Progenitor cell of endocrine pancreas (in vitro differentiated cells): ENCODE data around the gene MAF. TPM values are rescaled to one million over a fixed set of nuclear protein-coding genes. Genes with fewer than 3 reads are reported as not detected.

Experiments used
- DNase-seq: peaks from one replicate; pipeline ENCODE4 v3.0.0; 2021; ENCODE audit warnings: low spot score; ENCODE audit not compliant: unreplicated experiment
- H3K27ac Mint-ChIP-seq: 2 replicates; pipeline ENCODE4 v1.8.0; 2021; ENCODE audit warnings: mild to moderate bottlenecking, moderate library complexity, mixed read lengths
- H3K27me3 Mint-ChIP-seq: 2 replicates; pipeline ENCODE4 v1.8.0; 2021; ENCODE audit warnings: mixed read lengths
- H3K36me3 Mint-ChIP-seq: 2 replicates; pipeline ENCODE4 v1.8.0; 2022; ENCODE audit warnings: mixed read lengths; ENCODE audit not compliant: insufficient read depth
- H3K4me1 Mint-ChIP-seq: 2 replicates; pipeline ENCODE4 v1.8.0; 2021; ENCODE audit warnings: low read depth, mixed read lengths
- H3K4me3 Mint-ChIP-seq: 2 replicates; pipeline ENCODE4 v1.8.0; 2021; ENCODE audit warnings: low read depth, mild to moderate bottlenecking, moderate library complexity, mixed read lengths
- H3K9me3 Mint-ChIP-seq: 2 replicates; pipeline ENCODE4 v1.8.0; 2021; ENCODE audit warnings: low read depth, mixed read lengths
- CTCF ChIP-seq: fragments of 200-600 bp; sonication (generic); IDR thresholded peaks from one replicate; pipeline ENCODE4 v1.5.0; 2021; ENCODE audit warnings: antibody characterized with exemption, mild to moderate bottlenecking; ENCODE audit not compliant: unreplicated experiment
- total RNA-seq: library from RNA; stranded (reverse); gene quantifications from 2 replicates; pipeline ENCODE4 v1.2.1, GENCODE V29; 2021

MAF gene
- total RNA-seq, 1 donor from 2014 or later: 17.3 TPM

GRCh38 chr16:79587296-79587695, 13.2 kb downstream of the MAF start:
- no peak overlapping the region for H3K4me3 Mint-ChIP-seq
- TF ChIP-seq CTCF: no peak
- H3K27me3 Mint-ChIP-seq: peaks cover 30% of the 10 kb centered on the region
- no peaks in the 10 kb centered on the region for H3K9me3 Mint-ChIP-seq
- DNase-seq: no peak
- no peaks in the 10 kb centered on the region for H3K36me3 Mint-ChIP-seq
- H3K4me1 Mint-ChIP-seq: peaks cover 16% of the 10 kb centered on the region
- no peak overlapping the region for H3K27ac Mint-ChIP-seq

- H3K36me3 Mint-ChIP-seq: no peaks in the 10 kb centered on the region
- no peaks in the 10 kb centered on the region for H3K9me3 Mint-ChIP-seq
- peaks cover 22% of the 10 kb centered on the region for H3K4me1 Mint-ChIP-seq
- no peak overlapping the region for H3K4me3 Mint-ChIP-seq
- DNase-seq: no peak
- no peak overlapping the region for H3K27ac Mint-ChIP-seq
- H3K27me3 Mint-ChIP-seq: peaks cover 4% of the 10 kb centered on the region
- no peak for TF ChIP-seq CTCF
These were observed 17.7 kb downstream of the MAF start for GRCh38 chr16:79582789-79583188.

- Mint-ChIP-seq H3K4me3 (no peak overlapping the region), H3K9me3 (no peaks in the 10 kb centered on the region), H3K4me1 (peaks cover 14% of the 10 kb centered on the region), H3K36me3 (no peaks in the 10 kb centered on the region), H3K27me3 (peaks cover 4% of the 10 kb centered on the region), H3K27ac (no peak overlapping the region)
- DNase-seq: no peak
- no peak for TF ChIP-seq CTCF
These were observed 19.9 kb downstream of the MAF start for GRCh38 chr16:79580453-79581191.

GRCh38 chr16:79576602-79577001, 23.9 kb downstream of the MAF start:
- Mint-ChIP-seq H3K4me1 (peaks cover 10% of the 10 kb centered on the region), H3K4me3 (no peak overlapping the region), H3K36me3 (no peaks in the 10 kb centered on the region), H3K27ac (no peak overlapping the region), H3K27me3 (peaks cover 28% of the 10 kb centered on the region), H3K9me3 (no peaks in the 10 kb centered on the region)
- no peak for DNase-seq
- no peak for TF ChIP-seq CTCF

GRCh38 chr16:79573884-79574283, 26.7 kb downstream of the MAF start:
- Mint-ChIP-seq H3K27me3 (peaks cover 39% of the 10 kb centered on the region), H3K9me3 (no peaks in the 10 kb centered on the region), H3K27ac (no peak overlapping the region), H3K4me3 (no peak overlapping the region), H3K36me3 (no peaks in the 10 kb centered on the region), H3K4me1 (peaks cover 2% of the 10 kb centered on the region)
- no peak for TF ChIP-seq CTCF
- DNase-seq: no peak
